H1 (cell line): ENCODE measurements around the gene PITPNC1. TPM values are rescaled to one million over a fixed set of nuclear protein-coding genes. Genes with fewer than 3 reads are reported as not detected.

ENCODE experiments used
- CTCF ChIA-PET: fragments of 300-600 bp; sonication (Branson Sonifier 250); formaldehyde crosslinking; loops from one replicate; lab custom pipeline; 2021; ENCODE audit not compliant: partially characterized antibody; lab: Charles Lee
- POLR2A ChIA-PET: fragments of 300-600 bp; sonication (Branson Sonifier 250); formaldehyde crosslinking; loops from one replicate; lab custom pipeline; 2021; ENCODE audit warnings: inconsistent platforms; ENCODE audit not compliant: partially characterized antibody; lab: Charles Lee
- DNase-seq, 2 experiments: peaks; one replicate each; pipeline versions ENCODE4 v3.0.0 to v3.0.0-alpha.2; 2010 to 2022; ENCODE audit warnings: low spot score in 2 of 2, low read depth in 1 of 2, mixed read lengths in 1 of 2
- FAIRE-seq: peaks from 2 replicates; lab custom pipeline; 2011; peaks lifted over from hg19 to GRCh38; lab: Jason Lieb, UNC
- H2AFZ ChIP-seq: 2 replicates; pipeline ENCODE4 v1.8.1; 2012; ENCODE audit warnings: low read length, inconsistent platforms
- H2AK5ac ChIP-seq: 2 replicates; pipeline ENCODE4 v1.6.1; 2013; ENCODE audit warnings: low read depth, low read length
- H2BK120ac ChIP-seq: replicated peaks from 2 replicates; pipeline ENCODE3; 2013; ENCODE audit warnings: low read depth, low read length, inconsistent platforms
- H2BK12ac ChIP-seq: 2 replicates; pipeline ENCODE4 v1.6.1; 2013; ENCODE audit warnings: low read depth, low read length
- H2BK15ac ChIP-seq: 2 replicates; pipeline ENCODE4 v1.6.1; 2013; ENCODE audit warnings: low read length
- H2BK20ac ChIP-seq: 2 replicates; pipeline ENCODE4 v1.6.1; 2013; ENCODE audit warnings: low read length
- H2BK5ac ChIP-seq: 2 replicates; pipeline ENCODE4 v1.6.1; 2013; ENCODE audit warnings: low read depth, low read length
- H3K14ac ChIP-seq: 2 replicates; pipeline ENCODE4 v1.6.1; 2013; ENCODE audit warnings: inconsistent platforms; ENCODE audit not compliant: insufficient read length
- H3K18ac ChIP-seq: 2 replicates; pipeline ENCODE4 v1.6.1; 2013; ENCODE audit warnings: low read length; ENCODE audit errors: extremely low read depth
- H3K23ac ChIP-seq: 2 replicates; pipeline ENCODE4 v1.6.1; 2013; ENCODE audit warnings: inconsistent platforms; ENCODE audit not compliant: insufficient read length
- H3K23me2 ChIP-seq: 2 replicates; pipeline ENCODE4 v1.6.1; 2013; ENCODE audit warnings: low read depth, low read length
- H3K27ac ChIP-seq: 2 replicates; pipeline ENCODE4 v1.6.1; 2011; ENCODE audit warnings: low read depth, low read length, inconsistent platforms
- H3K27me3 ChIP-seq, 4 experiments: replicated peaks in 1 of 4; 1 replicate in 1 of 4; 2 replicates in 3 of 4; pipeline versions ENCODE4 v1.6.1 to v1.8.1; 2011 to 2013; ENCODE audit warnings: low read length in 3 of 4, mild to moderate bottlenecking in 3 of 4, inconsistent platforms in 2 of 4, mixed read lengths in 2 of 4, moderate library complexity in 1 of 4; ENCODE audit not compliant: control insufficient read depth in 3 of 4, insufficient read depth in 3 of 4; ENCODE audit errors: extremely low read depth in 1 of 4
- H3K36me3 ChIP-seq, 4 experiments: 2 replicates each; pipeline versions ENCODE4 v1.6.1 to v1.8.1; 2011 to 2013; ENCODE audit warnings: mild to moderate bottlenecking in 4 of 4, low read length in 3 of 4, moderate library complexity in 2 of 4, control low read depth in 1 of 4, inconsistent platforms in 1 of 4; ENCODE audit not compliant: insufficient read depth in 4 of 4, control insufficient read depth in 2 of 4
- H3K4ac ChIP-seq: replicated peaks from 2 replicates; pipeline ENCODE3; 2013; ENCODE audit warnings: low read length, low read depth, mixed read lengths, inconsistent platforms; ENCODE audit not compliant: insufficient read length
- H3K4me1 ChIP-seq, 4 experiments: replicated peaks in 1 of 4; 1 replicate in 1 of 4; 2 replicates in 3 of 4; pipeline versions ENCODE4 v1.6.1 to v1.8.1; 2011 to 2013; ENCODE audit warnings: low read length in 3 of 4, inconsistent platforms in 2 of 4, mixed read lengths in 1 of 4; ENCODE audit not compliant: insufficient read depth in 4 of 4, control insufficient read depth in 3 of 4
- H3K4me2 ChIP-seq, 2 experiments: 2 replicates each; pipeline versions ENCODE4 v1.6.1 to v1.8.1; 2011 to 2013; ENCODE audit warnings: low read depth in 2 of 2, low read length in 2 of 2, control low read depth in 1 of 2, inconsistent platforms in 1 of 2, mild to moderate bottlenecking in 1 of 2; ENCODE audit not compliant: insufficient read depth in 1 of 2
- H3K4me3 ChIP-seq, 4 experiments: fragments of 200-600, 300-600 bp in 1 of 4; sonication (generic), shearing (Covaris generic), sonication (Bioruptor Twin) in 1 of 4; 2 replicates each; pipeline versions ENCODE4 v1.5.1 to v1.8.1; 2011 to 2016; ENCODE audit warnings: low read length in 4 of 4, low read depth in 3 of 4, control low read depth in 2 of 4, inconsistent platforms in 2 of 4, mild to moderate bottlenecking in 2 of 4, mixed read lengths in 1 of 4, moderate library complexity in 1 of 4; ENCODE audit not compliant: insufficient read depth in 2 of 4; ENCODE audit errors: extremely low read depth in 1 of 4
- H3K56ac ChIP-seq: replicated peaks from 2 replicates; pipeline ENCODE3; 2013; ENCODE audit warnings: low read depth, mild to moderate bottlenecking, mixed read lengths, low read length, inconsistent platforms; ENCODE audit not compliant: insufficient read length
- H3K79me1 ChIP-seq: 2 replicates; pipeline ENCODE4 v1.6.1; 2013; ENCODE audit warnings: low read depth, low read length, control low read depth
- H3K79me2 ChIP-seq, 2 experiments: 2 replicates each; pipeline versions ENCODE4 v1.6.1 to v1.8.1; 2012 to 2013; ENCODE audit warnings: low read length in 2 of 2, mild to moderate bottlenecking in 2 of 2, inconsistent platforms in 1 of 2; ENCODE audit not compliant: insufficient read depth in 2 of 2, control insufficient read depth in 1 of 2
- H3K9ac ChIP-seq, 4 experiments: replicated peaks in 1 of 4; 1 replicate in 1 of 4; 2 replicates in 3 of 4; pipeline versions ENCODE4 v1.6.1 to v1.8.1; 2011 to 2013; ENCODE audit warnings: low read depth in 3 of 4, low read length in 3 of 4, control low read depth in 2 of 4, mild to moderate bottlenecking in 2 of 4, moderate library complexity in 2 of 4, inconsistent platforms in 1 of 4; ENCODE audit errors: extremely low read depth in 1 of 4
- H3K9me3 ChIP-seq, 2 experiments: 2 replicates each; pipeline versions ENCODE4 v1.6.1 to v1.8.1; 2012 to 2013; ENCODE audit warnings: mild to moderate bottlenecking in 2 of 2, moderate library complexity in 2 of 2, control low read depth in 1 of 2, inconsistent platforms in 1 of 2, low read depth in 1 of 2, low read length in 1 of 2, mixed read lengths in 1 of 2; ENCODE audit not compliant: insufficient read depth in 2 of 2
- H4K20me1 ChIP-seq, 2 experiments: replicated peaks in 1 of 2; 2 replicates each; pipeline versions ENCODE3 to v1.8.1; 2011 to 2013; ENCODE audit warnings: inconsistent platforms in 2 of 2, low read length in 2 of 2, mild to moderate bottlenecking in 1 of 2; ENCODE audit not compliant: insufficient read depth in 2 of 2, control insufficient read depth in 1 of 2
- H4K5ac ChIP-seq: 2 replicates; pipeline ENCODE4 v1.6.1; 2013; ENCODE audit warnings: low read length, low read depth, mixed read lengths, inconsistent platforms; ENCODE audit not compliant: insufficient read length
- H4K8ac ChIP-seq: 2 replicates; pipeline ENCODE4 v1.8.0; 2013; ENCODE audit warnings: mild to moderate bottlenecking, moderate library complexity, low read length, inconsistent platforms; ENCODE audit not compliant: insufficient read depth; ENCODE audit errors: extremely low read depth
- H4K91ac ChIP-seq: replicated peaks from 2 replicates; pipeline ENCODE3; 2013; ENCODE audit warnings: low read length, mixed read lengths, inconsistent platforms; ENCODE audit not compliant: insufficient read length
- EZH2 ChIP-seq: fragments of 200-600 bp; sonication (generic); IDR thresholded peaks from 2 replicates; pipeline ENCODE4 v1.7.1; 2012; ENCODE audit warnings: low read depth, mild to moderate bottlenecking, moderate library complexity, low read length, inconsistent platforms; ENCODE audit not compliant: severe bottlenecking
- HDAC2 ChIP-seq, 2 experiments: fragments of 300-600 bp in 1 of 2; sonication (generic) in 1 of 2; IDR thresholded peaks; 2 replicates each; pipeline ENCODE4 v1.6.1; 2011 to 2012; ENCODE audit warnings: low read depth in 2 of 2, low read length in 2 of 2, mild to moderate bottlenecking in 2 of 2, moderate library complexity in 2 of 2, borderline replicate concordance in 1 of 2, inconsistent platforms in 1 of 2
- JUND ChIP-seq: IDR thresholded peaks from 2 replicates; pipeline ENCODE4 v1.6.1; 2011; ENCODE audit warnings: mild to moderate bottlenecking, improper control_type of control experiment, low read length
- MAFK ChIP-seq: IDR thresholded peaks from 2 replicates; pipeline ENCODE4 v1.6.1; 2012; ENCODE audit warnings: low read depth, mild to moderate bottlenecking, improper control_type of control experiment, low read length
- PHF8 ChIP-seq: fragments of 200-600 bp; sonication (generic); conservative IDR thresholded peaks from 2 replicates; pipeline ENCODE4 v1.7.1; 2012; ENCODE audit warnings: low read depth, mild to moderate bottlenecking, inconsistent platforms, low read length, moderate library complexity
- SP2 ChIP-seq: IDR thresholded peaks from 2 replicates; pipeline ENCODE4 v1.6.1; 2012; ENCODE audit warnings: mild to moderate bottlenecking, low read length, inconsistent platforms
- SRF ChIP-seq: IDR thresholded peaks from 2 replicates; pipeline ENCODE4 v1.6.1; 2011; ENCODE audit warnings: mild to moderate bottlenecking, low read depth, low read length, moderate library complexity
- WGBS, 2 experiments: shearing (Covaris generic) in 1 of 2; methylation state at CpG; one replicate each; pipeline versions ENCODE4 v1.1.6 to v1.1.7; 2013 to 2015; ENCODE audit warnings: low lambda C conversion rate in 2 of 2, mixed read lengths in 2 of 2, inconsistent platforms in 1 of 2, low coverage in 1 of 2, missing lambda C conversion rate in 1 of 2; ENCODE audit not compliant: insufficient replicate concordance in 2 of 2, insufficient coverage in 1 of 2, insufficient read length in 1 of 2; ENCODE audit errors: extremely low coverage in 1 of 2, missing lambda C conversion rate in 1 of 2; 5-methylcytosine and 5-hydroxymethylcytosine counted together
- polyA plus RNA-seq, 7 experiments: library from polyadenylated mRNA; depleted of rRNA in 3 of 7; stranded (reverse) in 5 of 7; unstranded in 2 of 7; fragments of >200 nt in 5 of 7; fragments of 200-250 nt in 2 of 7; gene quantifications; 1 replicate in 5 of 7; 2 replicates in 1 of 7; 4 replicates in 1 of 7; pipeline versions ENCODE4 v1.2.1 to v1.2.3, GENCODE V29; 2011 to 2013; ENCODE audit warnings: missing spikeins in 2 of 7, mixed read lengths in 2 of 7
- total RNA-seq: library from RNA; stranded (reverse); fragmentation: NEBNext Ultra II Directional; extraction: Animal tissue kit (Norgen Biotek cat#: 25700); gene quantifications from 2 replicates; pipeline ENCODE4 v1.2.1, GENCODE V29; 2021
- TF ChIP-seq, protein P1 (sequence below): IDR thresholded peaks from 2 replicates; pipeline ENCODE4 v1.6.1; 2012; ENCODE audit warnings: low read length, inconsistent platforms
- TF ChIP-seq, protein P2 (sequence below): IDR thresholded peaks from 2 replicates; pipeline ENCODE4 v1.6.1; 2012; ENCODE audit warnings: inconsistent platforms
- TF ChIP-seq, protein P3 (sequence below): IDR thresholded peaks from 2 replicates; pipeline ENCODE4 v1.6.1; 2012; ENCODE audit warnings: inconsistent platforms

The PITPNC1 gene
- total and polyA plus RNA-seq, 2 of the 8 experiments (the other 6 are each of a cell fraction or from before 2014, with no cell fraction given): 17.6 to 54.7 TPM

DNA sequence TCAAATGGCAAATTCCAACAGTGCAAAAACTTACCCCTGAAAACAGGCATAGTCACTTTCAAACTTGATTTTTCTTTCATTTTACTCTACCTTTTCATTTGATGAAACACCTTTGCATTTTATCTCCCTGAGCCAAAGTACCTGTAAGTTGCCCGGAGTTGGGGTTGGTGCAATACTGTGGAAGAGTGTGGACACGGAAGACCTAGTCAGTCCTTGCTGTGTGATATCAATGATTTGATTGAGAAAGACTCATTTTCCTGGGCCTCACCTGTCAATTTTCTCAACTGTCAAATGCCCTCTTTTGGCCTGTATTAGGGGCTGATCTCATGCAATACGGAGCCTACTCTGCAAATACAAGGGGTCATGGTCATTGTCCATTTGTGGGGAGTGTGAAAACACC, 22.6 kb downstream of the PITPNC1 start:
- Histone ChIP-seq H3K36me3 (0 out of 8 replicates have a peak, but pooled peaks cover 0 to 3% (median 0%) of the 10 kb centered on the region in 4 experiments), H3K23me2 (no peaks in the 10 kb centered on the region), H2AK5ac (no peak overlapping the region), H2BK120ac (no peak overlapping the region), H2BK5ac (no peak overlapping the region), H4K8ac (no peak overlapping the region), H3K9ac (no peak overlapping the region), H4K20me1 (peaks cover 0 to 2% of the 10 kb centered on the region in 2 experiments), H2BK12ac (no peak overlapping the region), H3K18ac (no peak overlapping the region), H2BK20ac (no peak overlapping the region), H3K9me3 (no peaks in the 10 kb centered on the region), H3K23ac (no peak overlapping the region), H4K91ac (no peak overlapping the region), H3K27me3 (no peaks in the 10 kb centered on the region), H3K79me1 (peaks cover 7% of the 10 kb centered on the region), H3K27ac (no peak overlapping the region), H2BK15ac (no peak overlapping the region), H3K14ac (no peak overlapping the region), H4K5ac (no peak overlapping the region), H3K79me2 (peaks cover 0 to 83% of the 10 kb centered on the region in 2 experiments; a peak in 3 of 4 replicates), H3K4ac (no peak overlapping the region), H3K4me1 (peaks cover 0 to 7% (median 2%) of the 10 kb centered on the region in 4 experiments; a peak in 2 of 7 replicates), H3K4me2 (no peak overlapping the region), H2AFZ (no peak overlapping the region), H3K4me3 (no peak overlapping the region), H3K56ac (no peak overlapping the region)
- DNase-seq (no peak), FAIRE-seq (no peak)
- ChIA-PET CTCF (no interaction called here), POLR2A (no interaction called here)
- WGBS, 2 experiments: 92% methylated on average over 3 of the region's 3 CpGs; no CpG with 5 or more reads in 1 of the 2 experiments
- TF ChIP-seq PHF8 (no peak), JUND (no peak), SP2 (no peak), EZH2 (no peak), HDAC2 (IDR thresholded peaks at IDR 0.05; ENCODE audit: borderline replicate concordance in 1 of 2, low read depth in 2 of 2, low read length in 2 of 2) (no peak), SRF (no peak), MAFK (no peak)
- TF ChIP-seq, protein P1, sequence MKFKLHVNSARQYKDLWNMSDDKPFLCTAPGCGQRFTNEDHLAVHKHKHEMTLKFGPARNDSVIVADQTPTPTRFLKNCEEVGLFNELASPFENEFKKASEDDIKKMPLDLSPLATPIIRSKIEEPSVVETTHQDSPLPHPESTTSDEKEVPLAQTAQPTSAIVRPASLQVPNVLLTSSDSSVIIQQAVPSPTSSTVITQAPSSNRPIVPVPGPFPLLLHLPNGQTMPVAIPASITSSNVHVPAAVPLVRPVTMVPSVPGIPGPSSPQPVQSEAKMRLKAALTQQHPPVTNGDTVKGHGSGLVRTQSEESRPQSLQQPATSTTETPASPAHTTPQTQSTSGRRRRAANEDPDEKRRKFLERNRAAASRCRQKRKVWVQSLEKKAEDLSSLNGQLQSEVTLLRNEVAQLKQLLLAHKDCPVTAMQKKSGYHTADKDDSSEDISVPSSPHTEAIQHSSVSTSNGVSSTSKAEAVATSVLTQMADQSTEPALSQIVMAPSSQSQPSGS: no peak
- TF ChIP-seq, protein P2, sequence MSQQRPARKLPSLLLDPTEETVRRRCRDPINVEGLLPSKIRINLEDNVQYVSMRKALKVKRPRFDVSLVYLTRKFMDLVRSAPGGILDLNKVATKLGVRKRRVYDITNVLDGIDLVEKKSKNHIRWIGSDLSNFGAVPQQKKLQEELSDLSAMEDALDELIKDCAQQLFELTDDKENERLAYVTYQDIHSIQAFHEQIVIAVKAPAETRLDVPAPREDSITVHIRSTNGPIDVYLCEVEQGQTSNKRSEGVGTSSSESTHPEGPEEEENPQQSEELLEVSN: no peak
- TF ChIP-seq, protein P3, sequence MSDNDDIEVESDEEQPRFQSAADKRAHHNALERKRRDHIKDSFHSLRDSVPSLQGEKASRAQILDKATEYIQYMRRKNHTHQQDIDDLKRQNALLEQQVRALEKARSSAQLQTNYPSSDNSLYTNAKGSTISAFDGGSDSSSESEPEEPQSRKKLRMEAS: no peak
